Uterus (tissue), 2 donors: ENCODE measurements around the gene DLGAP3.

Experiments
- CTCF ChIP-seq, 4 experiments: fragments of 200-600 bp in 2 of 4; fragments of 450-650 bp in 2 of 4; sonication (generic) in 2 of 4; IDR thresholded peaks; one replicate each; pipeline ENCODE4 v1.5.1; 2016 to 2019; ENCODE audit warnings: antibody characterized with exemption in 4 of 4, mild to moderate bottlenecking in 2 of 4, moderate library complexity in 1 of 4
- POLR2A ChIP-seq, 2 donors: fragments of 450-650 bp; IDR thresholded peaks; one replicate each; pipeline ENCODE4 v1.6.1; 2016; ENCODE audit warnings: antibody characterized with exemption in 2 of 2, mild to moderate bottlenecking in 1 of 2, moderate library complexity in 1 of 2

GRCh38 chr1:34918386-34918976 lies 11.0 kb downstream of the DLGAP3 start:
- no peak for TF ChIP-seq CTCF (IDR thresholded peaks at IDR 0.05)
- TF ChIP-seq POLR2A (IDR thresholded peaks at IDR 0.05) = no peak
